Renal cortical epithelial cell (primary cell): ENCODE measurements around the gene COL21A1. TPM values are rescaled to one million over a fixed set of nuclear protein-coding genes. Genes with fewer than 3 reads are reported as not detected.

Experiments
- DNase-seq: peaks from one replicate; pipeline ENCODE4 v3.0.0-alpha.2; 2011; ENCODE audit warnings: low read depth
- total RNA-seq: library from RNA; depleted of rRNA; stranded (reverse); fragments of >200 nt; gene quantifications from 2 replicates; pipeline ENCODE4 v1.2.3, GENCODE V29; 2014

COL21A1 gene
- total RNA-seq, 1 donor from 2014 or later: 0.50 TPM

- DNase-seq: no peak
Measured at GRCh38 chr6:56109149-56109548, 138.2 kb downstream of the COL21A1 start.

GRCh38 chr6:56106231-56106630 lies 141.1 kb downstream of the COL21A1 start:
- no peak for DNase-seq

DNA sequence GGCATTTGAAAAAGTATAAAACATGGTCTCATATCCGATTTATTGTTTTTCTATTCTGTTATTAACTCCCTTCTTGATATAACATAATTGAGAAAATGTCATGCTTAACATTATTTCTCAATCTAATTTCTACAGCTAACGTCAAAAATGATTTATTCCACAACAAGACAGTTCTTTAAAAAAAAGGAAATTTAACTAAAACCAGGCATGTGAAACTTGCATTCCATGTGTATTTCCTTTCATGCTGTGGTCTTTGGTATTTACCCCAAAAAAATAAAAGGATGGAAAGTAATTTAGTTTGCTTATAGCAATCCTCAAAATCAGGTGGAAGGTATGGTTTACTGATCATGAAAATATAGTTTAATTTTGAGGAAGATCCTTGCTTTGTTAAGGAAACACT lies 142.8 kb downstream of the COL21A1 start:
- no peak for DNase-seq

DNA sequence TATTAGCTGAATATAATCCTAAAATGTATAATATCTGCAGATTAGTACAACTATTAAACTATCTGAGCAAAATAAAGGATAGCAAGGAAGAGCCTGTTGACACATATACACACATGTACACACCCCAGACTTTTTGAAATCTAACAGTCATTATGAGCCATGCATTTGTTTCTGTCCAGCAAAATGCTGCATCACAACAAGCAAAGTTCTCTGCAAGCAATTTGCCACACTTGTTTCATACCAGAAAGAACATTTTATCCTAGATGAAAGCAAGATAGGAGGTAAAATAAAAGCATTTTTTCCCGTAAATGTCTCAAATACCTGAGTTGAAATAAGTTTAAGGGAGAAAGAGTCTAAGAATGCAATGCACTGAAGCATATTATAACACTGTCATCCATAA lies 145.2 kb downstream of the COL21A1 start:
- DNase-seq: no peak

GRCh38 chr6:56101141-56101553 lies 146.2 kb downstream of the COL21A1 start:
- DNase-seq: peak; percentile 99

DNA sequence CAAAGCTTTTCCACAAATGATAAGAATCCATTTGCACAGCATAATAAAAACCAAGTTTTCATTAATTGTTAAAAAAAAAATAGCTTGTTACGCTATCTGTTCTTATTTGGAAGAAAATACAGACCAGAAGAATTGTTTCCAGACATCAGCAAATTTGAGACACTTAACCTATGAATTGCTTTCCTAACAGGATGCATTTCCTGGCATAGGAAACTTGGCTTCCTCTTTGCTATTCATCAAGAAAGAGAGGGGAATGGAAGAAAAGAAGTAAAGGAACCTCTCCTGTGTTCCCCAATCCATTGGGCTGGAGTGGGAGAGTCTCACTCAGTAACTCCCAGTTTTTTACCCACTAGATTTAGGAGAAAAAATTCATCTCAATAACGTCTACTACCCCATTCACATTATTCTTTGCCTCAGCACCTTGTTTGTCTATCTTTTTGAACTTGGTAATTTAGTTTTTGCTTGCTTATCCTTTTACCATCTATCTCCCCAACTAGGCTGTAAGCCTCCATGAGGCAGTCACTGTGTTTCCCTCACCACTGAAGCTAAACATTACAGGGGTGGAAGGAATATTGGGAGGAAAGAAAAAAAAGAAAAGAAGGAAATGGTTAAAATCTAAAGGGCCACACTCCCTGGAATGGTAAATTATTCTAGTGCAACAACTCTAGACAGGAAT lies 150.3 kb downstream of the COL21A1 start:
- DNase-seq: no peak

- DNase-seq: no peak
Measured at GRCh38 chr6:56096541-56096940, 150.8 kb downstream of the COL21A1 start.

DNA sequence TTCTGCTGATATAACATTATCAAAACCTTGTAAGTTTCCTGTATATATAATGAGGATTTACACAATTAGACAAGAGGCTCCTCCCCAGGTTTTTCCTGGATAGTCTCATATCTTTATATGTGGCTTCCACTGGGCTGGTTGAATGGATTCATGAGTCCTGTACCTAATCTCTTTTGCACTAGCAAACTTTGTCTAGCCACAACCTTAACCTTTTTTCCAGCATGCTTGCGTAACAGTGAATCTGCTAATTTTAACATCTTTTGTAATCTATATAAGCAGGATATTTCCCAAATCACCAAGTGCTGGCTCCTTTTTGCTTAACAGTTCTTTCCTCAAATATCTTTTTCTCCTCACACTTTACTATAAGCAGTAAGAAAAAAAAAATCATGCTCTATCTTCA lies 153.6 kb downstream of the COL21A1 start:
- DNase-seq: no peak

- peak; percentile 98 for DNase-seq
Measured at GRCh38 chr6:56091159-56091869, 156.1 kb downstream of the COL21A1 start.

DNA sequence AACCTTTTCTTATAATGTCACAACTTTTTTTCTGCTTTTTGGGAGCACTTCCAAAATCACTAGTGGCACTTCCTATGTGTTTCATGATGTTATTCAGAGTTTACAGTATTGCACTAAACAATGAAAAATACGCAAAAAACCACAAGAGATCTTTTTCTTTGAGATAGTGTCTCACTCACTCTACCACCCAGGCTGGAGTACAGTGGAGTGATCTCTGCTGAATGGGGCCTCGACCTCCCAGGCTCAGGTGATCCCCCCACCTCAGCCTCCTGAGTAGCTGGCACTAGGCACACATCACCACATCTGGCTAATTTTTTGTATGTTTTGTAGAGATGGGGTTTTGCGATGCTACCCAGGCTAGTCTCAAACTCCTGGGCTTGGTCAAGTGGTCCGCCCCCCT lies 158.7 kb downstream of the COL21A1 start:
- no peak for DNase-seq

GRCh38 chr6:56087421-56087820 lies 160.0 kb downstream of the COL21A1 start:
- DNase-seq: no peak

GRCh38 chr6:56079751-56080540 lies 167.4 kb downstream of the COL21A1 start:
- peak; percentile 52 for DNase-seq

DNA sequence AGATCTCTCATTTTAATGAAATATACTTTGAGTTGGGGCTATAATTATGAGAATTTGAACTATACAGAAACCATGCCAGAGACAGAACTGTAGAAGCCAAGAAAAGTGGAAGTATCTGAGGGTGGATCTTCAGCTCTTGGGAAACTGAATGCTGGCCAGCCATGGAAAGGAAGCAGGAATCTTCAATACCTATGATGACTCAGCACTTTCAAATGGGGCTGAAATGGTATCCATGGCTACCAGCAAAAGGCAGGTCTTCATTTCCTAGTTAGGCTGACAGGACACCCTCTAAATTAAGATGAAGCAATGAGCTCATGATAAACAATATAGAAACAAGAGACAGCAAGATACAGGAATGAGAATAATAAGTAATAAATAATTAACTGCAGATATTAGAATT lies 171.3 kb downstream of the COL21A1 start:
- DNase-seq: peak; percentile 55

- DNase-seq: no peak
Measured at GRCh38 chr6:56073761-56074160, 173.6 kb downstream of the COL21A1 start.

DNA sequence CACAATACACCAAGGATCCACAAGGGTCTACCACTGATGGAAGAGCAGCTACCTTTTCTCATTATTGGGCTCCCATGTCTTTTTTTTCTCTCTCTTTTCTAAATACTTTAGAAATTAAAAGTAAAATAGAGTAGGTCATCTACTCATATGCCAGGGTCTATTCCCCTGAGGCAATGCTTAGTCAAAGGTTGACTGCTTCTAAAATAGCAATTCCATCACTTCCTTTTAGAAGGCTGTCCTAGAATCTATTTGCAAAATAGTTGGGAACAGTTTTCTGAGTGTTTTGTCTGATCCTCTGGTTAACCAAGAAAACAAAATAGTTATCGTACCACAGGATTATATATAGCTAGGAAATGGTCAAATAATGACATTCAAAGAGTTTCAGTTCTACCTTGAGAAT lies 174.1 kb downstream of the COL21A1 start:
- peak; percentile 36 for DNase-seq

GRCh38 chr6:56072856-56073255 lies 174.5 kb downstream of the COL21A1 start:
- peak; percentile 45 for DNase-seq

- no peak for DNase-seq
Measured at GRCh38 chr6:56065408-56065807, 182.0 kb downstream of the COL21A1 start.

GRCh38 chr6:56062836-56063235 lies 184.5 kb downstream of the COL21A1 start:
- DNase-seq: no peak

DNA sequence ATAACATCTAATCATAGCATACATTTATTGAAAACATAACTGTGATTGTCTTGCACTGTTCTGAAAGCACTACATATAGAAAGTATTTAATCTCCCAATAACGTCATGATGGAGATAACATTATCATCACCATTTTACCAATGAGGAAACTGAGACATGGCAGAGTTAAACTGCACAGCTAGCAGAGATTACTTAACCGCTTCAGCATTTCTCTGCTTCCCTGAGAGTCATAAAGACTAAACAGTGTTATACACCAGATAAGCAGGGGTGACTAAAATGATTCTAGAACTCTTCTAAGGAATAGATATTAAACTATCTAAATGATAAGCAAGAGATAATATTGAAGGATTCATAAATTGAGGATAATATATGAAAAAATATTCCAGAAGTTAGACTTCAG lies 188.7 kb downstream of the COL21A1 start:
- no peak for DNase-seq

- no peak for DNase-seq
Measured at GRCh38 chr6:56055081-56055704, 192.2 kb downstream of the COL21A1 start.

DNA sequence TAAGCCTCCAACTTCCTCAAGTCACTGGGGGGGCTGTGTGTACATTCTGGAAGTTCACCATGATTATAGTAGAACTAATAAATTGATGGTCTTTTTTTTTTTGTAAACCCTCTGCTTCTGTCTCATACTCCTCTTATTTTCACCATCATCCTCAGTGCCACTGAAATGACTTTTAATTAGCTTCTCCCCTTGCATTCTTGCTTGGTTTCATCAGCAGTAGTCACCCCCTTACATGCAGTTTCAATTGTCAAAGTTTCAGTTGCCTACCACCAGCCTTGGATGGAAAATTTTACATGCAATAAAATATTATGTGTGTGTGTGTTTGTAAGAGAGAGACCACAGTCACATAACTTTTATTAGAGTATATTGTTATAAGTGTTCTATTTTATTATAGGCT lies 196.2 kb downstream of the COL21A1 start:
- no peak for DNase-seq

DNA sequence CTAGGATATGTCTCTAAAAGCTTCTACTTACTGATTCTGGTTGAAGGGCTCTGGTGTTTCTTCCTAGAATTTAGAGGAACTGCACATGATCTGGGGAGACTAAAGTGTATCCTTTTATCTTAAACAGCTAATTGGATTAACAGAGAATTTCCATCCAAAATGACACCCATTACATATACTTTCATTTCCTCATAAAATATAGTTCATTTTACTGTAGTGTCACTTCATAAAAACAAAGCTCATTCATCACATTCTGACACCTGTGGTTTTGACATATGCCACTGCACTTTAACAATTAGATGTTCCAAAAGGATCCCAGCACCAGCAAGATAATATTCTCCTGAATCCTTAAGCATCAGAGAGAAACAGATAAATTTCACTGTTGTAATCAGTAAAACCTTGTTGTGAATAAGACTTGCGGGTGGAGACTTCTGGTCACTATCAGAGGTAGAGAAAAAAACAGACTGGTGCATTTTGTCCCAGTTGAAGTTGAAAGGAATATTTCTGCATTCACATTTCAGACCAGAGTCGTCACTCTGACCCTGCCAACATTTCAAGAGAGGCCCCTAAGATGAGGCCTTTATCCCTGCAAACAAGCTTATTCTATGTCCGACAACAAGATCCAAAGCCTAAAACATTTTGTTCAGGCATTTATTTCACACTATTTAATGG lies 196.7 kb downstream of the COL21A1 start:
- DNase-seq: no peak
